Measurements from ENCODE around the gene CNIH1. TPM values are rescaled to one million over a fixed set of nuclear protein-coding genes. Genes with fewer than 3 reads are reported as not detected.

Gene CNIH1
- 100 to 1,000 TPM in 2 of 3 donors, 10 to 100 TPM in 1; 99.9 to 115 (median 101) TPM for total RNA-seq
- long read RNA-seq, donor 1, full-length matches to known transcripts = 95 of 100 reads
- long read RNA-seq, donor 1, partial matches to known transcripts = 1 of 100 reads
- long read RNA-seq, donor 1, other reads (novel, unspliced or antisense) = 4 of 100 reads
- long read RNA-seq, donor 2, full-length matches to known transcripts = 53 of 53 reads
- long read RNA-seq, donor 2, partial matches to known transcripts = 0 of 53 reads
- long read RNA-seq, donor 2, other reads (novel, unspliced or antisense) = 0 of 53 reads

DNA sequence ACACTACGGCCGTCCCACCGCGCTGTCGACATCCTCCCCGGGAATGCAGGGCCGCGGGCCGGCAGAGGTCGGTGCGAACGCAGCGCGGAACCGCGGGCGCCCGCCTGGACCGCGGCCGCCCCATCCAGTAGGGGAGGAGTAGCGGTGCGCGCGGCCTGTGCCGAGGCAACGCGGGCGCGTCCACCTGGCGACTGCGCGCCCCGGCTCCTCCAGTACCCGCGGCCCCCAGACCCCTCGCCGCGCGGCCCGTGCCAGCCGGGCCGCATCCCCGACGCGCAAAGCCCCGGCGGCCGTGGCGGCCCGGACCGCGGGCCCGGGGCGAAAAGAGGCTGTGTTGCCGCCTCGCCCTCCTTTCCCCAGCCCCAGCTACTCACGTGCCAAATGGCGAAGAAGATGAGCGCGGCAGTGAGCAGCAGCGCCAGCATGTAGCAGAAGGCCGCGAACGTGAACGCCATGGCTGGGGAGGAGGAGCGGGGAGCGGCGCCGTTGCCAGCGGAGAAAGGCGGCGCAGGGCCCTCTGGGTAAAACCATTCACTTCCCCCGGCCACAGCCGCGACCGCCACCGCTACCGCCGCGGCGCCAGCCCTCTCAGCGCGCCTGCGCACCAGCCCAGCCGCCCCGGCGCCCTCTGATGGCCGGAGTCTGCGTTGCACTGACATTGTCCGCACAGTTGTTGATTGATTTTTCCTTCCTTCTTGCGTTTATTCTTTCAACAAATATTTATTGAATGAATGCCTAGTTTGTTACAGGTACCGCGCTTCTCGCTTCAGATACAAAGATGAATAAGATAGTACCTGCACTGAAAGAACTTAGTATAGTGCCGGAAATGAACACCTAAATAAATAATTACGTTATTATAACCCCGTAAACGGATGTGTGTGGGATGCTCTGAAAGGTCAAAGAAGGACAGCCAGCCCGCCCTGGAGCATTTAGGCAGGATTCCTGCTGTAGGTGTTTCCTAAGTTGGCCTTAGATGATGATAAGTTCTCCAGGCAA is at the start of gene CNIH1:
TSS of gene CNIH1 (minus strand) at position 502 of the 996 bp plus-strand sequence. CDS start at position 455, 47 bp downstream.
- ATAC-seq (peak; percentile 99), DNase-seq (peak; percentile 94 to 97 (median 94))
- intact Hi-C loops (cut with DNase I, micrococcal nuclease) = no loop called here
- Histone ChIP-seq H3K4me3 (peak within 1 kb of the TSS; percentile 59), H3K9me3 (no peaks in the 10 kb centered on the region), H3K36me3 (ENCODE audit: low read depth) (no peaks in the 10 kb centered on the region), H3K4me1 (ENCODE audit: low read depth) (peaks cover 14% of the 10 kb centered on the region)
- TF ChIP-seq, protein P1, sequence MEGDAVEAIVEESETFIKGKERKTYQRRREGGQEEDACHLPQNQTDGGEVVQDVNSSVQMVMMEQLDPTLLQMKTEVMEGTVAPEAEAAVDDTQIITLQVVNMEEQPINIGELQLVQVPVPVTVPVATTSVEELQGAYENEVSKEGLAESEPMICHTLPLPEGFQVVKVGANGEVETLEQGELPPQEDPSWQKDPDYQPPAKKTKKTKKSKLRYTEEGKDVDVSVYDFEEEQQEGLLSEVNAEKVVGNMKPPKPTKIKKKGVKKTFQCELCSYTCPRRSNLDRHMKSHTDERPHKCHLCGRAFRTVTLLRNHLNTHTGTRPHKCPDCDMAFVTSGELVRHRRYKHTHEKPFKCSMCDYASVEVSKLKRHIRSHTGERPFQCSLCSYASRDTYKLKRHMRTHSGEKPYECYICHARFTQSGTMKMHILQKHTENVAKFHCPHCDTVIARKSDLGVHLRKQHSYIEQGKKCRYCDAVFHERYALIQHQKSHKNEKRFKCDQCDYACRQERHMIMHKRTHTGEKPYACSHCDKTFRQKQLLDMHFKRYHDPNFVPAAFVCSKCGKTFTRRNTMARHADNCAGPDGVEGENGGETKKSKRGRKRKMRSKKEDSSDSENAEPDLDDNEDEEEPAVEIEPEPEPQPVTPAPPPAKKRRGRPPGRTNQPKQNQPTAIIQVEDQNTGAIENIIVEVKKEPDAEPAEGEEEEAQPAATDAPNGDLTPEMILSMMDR (IDR thresholded peaks at IDR 0.05) = peak; percentile 97

DNA sequence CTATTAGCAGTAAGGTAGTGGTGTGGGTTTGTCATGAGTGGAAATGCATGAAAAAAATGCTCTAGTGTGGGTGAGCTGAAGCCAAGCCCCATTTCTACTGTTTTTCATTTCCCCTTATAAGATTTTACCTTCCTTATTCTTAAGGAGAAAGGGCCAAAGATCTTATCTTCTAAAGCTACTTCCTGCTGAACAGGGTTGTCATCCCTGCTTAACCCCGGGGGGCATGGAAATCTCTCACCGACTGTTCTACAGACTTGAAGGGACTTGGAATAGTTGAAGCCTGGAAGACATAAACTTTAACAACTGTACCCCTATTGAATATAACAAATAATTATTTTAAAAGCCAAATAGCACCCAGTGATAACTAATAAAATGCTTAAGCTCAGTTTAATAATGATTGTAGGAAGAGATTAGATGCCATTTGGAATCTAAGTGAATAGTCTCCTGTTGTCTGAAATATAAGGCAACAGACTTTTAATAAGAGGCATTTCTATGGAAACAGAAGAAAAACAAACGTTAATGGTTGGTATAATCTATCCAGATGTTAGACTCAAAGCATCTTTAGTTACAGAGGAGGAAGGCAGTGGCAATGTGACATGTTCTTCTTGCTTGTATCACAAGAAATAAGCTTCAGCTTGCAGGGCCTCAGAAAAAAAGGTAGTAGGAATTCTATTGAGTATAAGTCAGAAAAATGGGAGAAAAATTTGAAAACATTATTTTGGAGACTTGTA is 49.4 kb upstream of the CNIH1 start:
- no peak for DNase-seq
- H3K4me3 ChIP-seq = no peak overlapping the region
- TF ChIP-seq, protein P1 (IDR thresholded peaks at IDR 0.05) = no peak
- no peak for ATAC-seq
- no peaks in the 10 kb centered on the region for H3K36me3 ChIP-seq (ENCODE audit: low read depth)
- H3K9me3 ChIP-seq = no peaks in the 10 kb centered on the region
- H3K4me1 ChIP-seq (ENCODE audit: low read depth) = peaks cover 30% of the 10 kb centered on the region
- intact Hi-C loops (cut with DNase I, micrococcal nuclease) = no loop called here

DNA sequence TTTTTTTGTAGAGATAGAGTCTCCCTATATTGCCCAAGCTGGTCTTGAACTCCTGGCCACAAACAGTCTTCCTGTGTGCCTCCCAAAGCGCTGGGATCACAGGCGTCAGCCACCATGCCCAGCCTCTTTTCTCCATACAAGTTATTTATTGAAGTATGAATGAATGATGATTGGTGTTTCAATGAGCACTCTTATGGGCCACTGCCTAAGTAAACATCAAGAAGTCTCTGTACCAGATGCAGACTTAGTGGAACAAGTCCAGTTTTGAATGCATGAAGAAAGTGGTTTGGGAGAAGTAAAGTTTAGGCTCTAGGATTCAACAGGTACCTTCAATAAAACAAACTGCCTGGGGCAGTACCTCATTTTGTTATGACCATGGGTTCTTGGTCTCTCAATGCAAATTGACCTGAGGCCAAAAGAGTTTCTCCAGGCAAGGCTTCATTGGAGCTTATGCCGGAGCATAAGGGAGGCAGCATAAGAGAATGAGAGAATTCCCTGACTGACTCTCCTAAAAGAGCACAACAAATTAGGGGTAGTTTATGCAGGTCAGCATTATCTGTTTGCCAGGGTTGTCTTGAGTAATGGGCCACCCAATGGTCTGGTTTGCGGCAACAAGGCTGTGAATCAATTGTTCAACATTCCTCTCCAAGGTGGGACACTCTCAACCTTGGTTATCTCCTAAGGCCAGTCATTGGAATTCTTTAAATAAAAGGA is 48.7 kb upstream of the CNIH1 start:
- H3K4me3 ChIP-seq = no peak overlapping the region

DNA sequence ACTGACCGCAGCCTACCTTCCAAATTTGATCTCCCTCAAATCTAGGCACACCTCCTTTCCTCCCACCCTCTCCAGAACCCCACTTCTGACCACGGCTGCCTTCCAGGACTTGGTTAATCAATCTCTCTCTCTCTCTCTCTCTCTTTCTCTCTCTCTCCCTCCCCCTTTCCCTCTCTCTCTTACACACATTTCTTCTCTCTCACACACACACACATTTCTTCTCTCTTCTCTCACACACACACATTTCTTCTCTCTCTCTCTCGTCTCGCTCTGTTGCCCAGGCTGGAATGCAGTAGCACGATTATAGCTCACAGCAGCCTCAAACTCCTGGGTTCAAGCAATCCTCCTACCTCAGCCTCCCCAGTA is 48.1 kb upstream of the CNIH1 start:
- no peak for ATAC-seq
- TF ChIP-seq, protein P1 (IDR thresholded peaks at IDR 0.05) = no peak
- H3K4me1 ChIP-seq (ENCODE audit: low read depth) = peaks cover 38% of the 10 kb centered on the region
- no peaks in the 10 kb centered on the region for H3K9me3 ChIP-seq
- DNase-seq = no peak
- H3K36me3 ChIP-seq (ENCODE audit: low read depth) = no peaks in the 10 kb centered on the region
- intact Hi-C loops (cut with DNase I, micrococcal nuclease) = no loop called here
- peak overlapping the region; percentile 95 for H3K4me3 ChIP-seq

More for the DNA sequence above, 48.7 kb upstream of the CNIH1 start:
- Histone ChIP-seq H3K4me1 (ENCODE audit: low read depth) (peaks cover 32% of the 10 kb centered on the region), H3K36me3 (ENCODE audit: low read depth) (no peaks in the 10 kb centered on the region), H3K9me3 (no peaks in the 10 kb centered on the region)
- no peak for ATAC-seq
- TF ChIP-seq, protein P1 (IDR thresholded peaks at IDR 0.05) = no peak
- intact Hi-C loops (cut with DNase I, micrococcal nuclease) = no loop called here
- no peak for DNase-seq
